Right lobe of liver (tissue), 4 donors: ENCODE results near the gene DENND11.

Experiments used
- CTCF ChIP-seq, 4 donors: fragments of 200-600 bp in 3 of 4; fragments of 450-650 bp in 1 of 4; IDR thresholded peaks; one replicate each; pipeline versions ENCODE4 v1.5.1 to v1.8.0; 2016 to 2022; ENCODE audit warnings: antibody characterized with exemption in 4 of 4, mild to moderate bottlenecking in 2 of 4
- POLR2A ChIP-seq: fragments of 450-650 bp; IDR thresholded peaks from one replicate; pipeline ENCODE4 v1.6.1; 2017; ENCODE audit warnings: antibody characterized with exemption, mild to moderate bottlenecking
- donor health status: DM: no; HTN: no; CAD: no.
- donor health status: DM: no; HTN: no; CAD: no.
- donor health status: DM: no; HTN: yes; CAD: no.

- no peak for TF ChIP-seq CTCF (IDR thresholded peaks at IDR 0.05)
- no peak for TF ChIP-seq POLR2A
These were observed 38.7 kb downstream of the DENND11 start for GRCh38 chr7:141663081-141663849.
